Lower lobe of right lung (tissue), 2 donors: ENCODE data around the gene ERC1. TPM values are rescaled to one million over a fixed set of nuclear protein-coding genes. Genes with fewer than 3 reads are reported as not detected.

Source experiments
- ATAC-seq, 2 donors: fragments of 200-7000 bp; cut with Tn5 transposase; one replicate each; pipeline ENCODE4 v1.9.1; 2020 to 2022; ENCODE audit warnings: mild to moderate bottlenecking in 2 of 2, moderate library complexity in 2 of 2
- DNase-seq: peaks from one replicate; pipeline ENCODE4 v3.0.0-alpha.2; 2020
- H3K27ac ChIP-seq: fragments of 200-600 bp; one replicate; pipeline ENCODE4 v1.8.0; 2022
- H3K27me3 ChIP-seq: fragments of 200-600 bp; one replicate; pipeline ENCODE4 v1.8.0; 2022; ENCODE audit warnings: low read depth
- H3K36me3 ChIP-seq: fragments of 200-600 bp; one replicate; pipeline ENCODE4 v1.8.0; 2022; ENCODE audit warnings: mild to moderate bottlenecking
- H3K4me1 ChIP-seq: fragments of 200-600 bp; one replicate; pipeline ENCODE4 v1.8.0; 2022
- H3K4me3 ChIP-seq: fragments of 200-600 bp; one replicate; pipeline ENCODE4 v1.8.0; 2022; ENCODE audit warnings: mild to moderate bottlenecking
- H3K9me3 ChIP-seq: fragments of 200-600 bp; one replicate; pipeline ENCODE4 v1.8.0; 2022
- intact Hi-C: fragments of 100-400 bp; cut with DNase I; formaldehyde crosslinking; loops from one replicate; pipeline ENCODE4 v1.11.0; 2022
- total RNA-seq: library from RNA; stranded (reverse); fragmentation: NEBNext Ultra II Directional; extraction: Animal tissue kit (Norgen Biotek cat#: 25700); gene quantifications from one replicate; pipeline ENCODE4 v1.2.1, GENCODE V29; 2021
- TF ChIP-seq, protein P1 (sequence below): fragments of 200-600 bp; IDR thresholded peaks from one replicate; pipeline ENCODE4 v1.8.0; 2022; ENCODE audit warnings: antibody characterized with exemption, mild to moderate bottlenecking
- donor health status: DM: no; HTN: yes; CAD: no; lungs with severe emphysema.

Gene ERC1
- total RNA-seq, 1 donor from 2014 or later: 66.3 TPM

DNA sequence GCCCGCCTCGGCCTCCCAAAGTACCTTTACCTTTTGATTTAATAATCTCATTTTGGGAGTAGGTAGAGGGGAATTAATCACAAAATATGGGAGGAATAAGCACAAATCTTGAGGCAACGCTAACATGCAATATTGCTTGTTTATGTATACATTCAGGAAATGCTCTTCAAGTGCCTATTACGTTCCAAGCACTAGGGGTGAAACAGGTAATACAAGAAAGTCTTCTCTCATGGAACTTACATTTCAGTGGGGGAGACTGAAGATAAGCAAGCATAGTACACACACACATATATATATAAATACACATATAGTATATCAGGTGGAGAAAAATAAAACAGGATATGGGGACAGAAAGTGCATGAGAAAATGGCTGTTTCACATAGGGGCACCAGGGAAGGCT lies 19.0 kb upstream of the ERC1 start:
- Histone ChIP-seq H3K27me3 (no peaks in the 10 kb centered on the region), H3K4me3 (no peak overlapping the region), H3K36me3 (no peaks in the 10 kb centered on the region), H3K4me1 (no peaks in the 10 kb centered on the region), H3K27ac (no peak overlapping the region), H3K9me3 (no peaks in the 10 kb centered on the region)
- no peak for DNase-seq
- intact Hi-C loops: no loop called here
- ATAC-seq: no peak
- TF ChIP-seq, protein P1, sequence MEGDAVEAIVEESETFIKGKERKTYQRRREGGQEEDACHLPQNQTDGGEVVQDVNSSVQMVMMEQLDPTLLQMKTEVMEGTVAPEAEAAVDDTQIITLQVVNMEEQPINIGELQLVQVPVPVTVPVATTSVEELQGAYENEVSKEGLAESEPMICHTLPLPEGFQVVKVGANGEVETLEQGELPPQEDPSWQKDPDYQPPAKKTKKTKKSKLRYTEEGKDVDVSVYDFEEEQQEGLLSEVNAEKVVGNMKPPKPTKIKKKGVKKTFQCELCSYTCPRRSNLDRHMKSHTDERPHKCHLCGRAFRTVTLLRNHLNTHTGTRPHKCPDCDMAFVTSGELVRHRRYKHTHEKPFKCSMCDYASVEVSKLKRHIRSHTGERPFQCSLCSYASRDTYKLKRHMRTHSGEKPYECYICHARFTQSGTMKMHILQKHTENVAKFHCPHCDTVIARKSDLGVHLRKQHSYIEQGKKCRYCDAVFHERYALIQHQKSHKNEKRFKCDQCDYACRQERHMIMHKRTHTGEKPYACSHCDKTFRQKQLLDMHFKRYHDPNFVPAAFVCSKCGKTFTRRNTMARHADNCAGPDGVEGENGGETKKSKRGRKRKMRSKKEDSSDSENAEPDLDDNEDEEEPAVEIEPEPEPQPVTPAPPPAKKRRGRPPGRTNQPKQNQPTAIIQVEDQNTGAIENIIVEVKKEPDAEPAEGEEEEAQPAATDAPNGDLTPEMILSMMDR: no peak

DNA sequence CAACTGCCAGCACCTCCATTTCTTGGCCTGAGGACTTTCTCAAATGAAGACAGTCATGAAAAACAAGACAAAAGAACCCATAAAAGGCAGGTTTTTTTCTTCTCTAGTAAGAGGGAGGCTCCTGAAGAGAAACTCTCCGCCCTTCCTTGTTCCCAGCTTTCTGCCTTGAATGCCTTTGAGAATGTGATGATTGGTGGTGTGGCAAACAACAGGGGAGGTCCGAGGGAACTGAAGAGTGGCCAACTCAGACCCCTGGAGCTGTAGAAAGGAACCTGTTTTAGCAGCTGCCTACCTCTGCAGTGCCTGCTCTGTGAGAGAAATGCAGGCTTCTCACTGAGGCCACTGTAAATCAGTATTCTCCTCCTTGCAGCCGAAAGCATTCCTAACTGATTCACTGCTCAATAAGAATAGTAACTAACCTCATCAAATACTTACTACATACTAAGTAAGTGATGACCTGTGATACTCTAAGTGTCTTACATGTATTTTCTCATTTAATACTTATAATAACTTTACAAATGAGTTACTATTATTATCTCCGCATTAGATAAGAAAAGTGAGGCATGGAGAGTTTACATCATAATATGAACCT lies 16.7 kb upstream of the ERC1 start:
- TF ChIP-seq, protein P1: no peak
- intact Hi-C loops: no loop called here
- no peak for ATAC-seq

DNA sequence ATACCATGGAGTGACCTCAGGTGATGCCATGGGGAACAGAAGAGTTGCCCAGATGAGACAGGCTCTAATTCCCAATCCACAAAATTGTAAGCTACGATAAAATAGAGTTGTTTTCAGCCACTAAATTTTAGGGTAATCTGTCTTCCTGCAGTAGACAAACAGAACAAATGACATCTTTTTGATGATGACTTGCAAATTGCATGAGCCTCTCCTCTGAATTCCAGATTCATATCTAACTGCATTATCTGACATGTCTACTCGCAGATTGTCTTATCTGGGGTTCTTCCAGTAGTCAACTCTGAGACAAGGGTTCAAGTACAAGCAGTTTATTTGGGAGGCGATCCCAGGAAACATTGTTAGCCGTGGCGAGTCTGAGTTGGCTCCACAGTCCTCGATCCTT lies 14.4 kb upstream of the ERC1 start:
- DNase-seq: no peak
- no peak for ATAC-seq

More for the DNA sequence above, 16.7 kb upstream of the ERC1 start:
- Histone ChIP-seq H3K36me3 (no peaks in the 10 kb centered on the region), H3K27ac (no peak overlapping the region), H3K4me1 (no peaks in the 10 kb centered on the region), H3K9me3 (no peaks in the 10 kb centered on the region), H3K27me3 (no peaks in the 10 kb centered on the region), H3K4me3 (no peak overlapping the region)
- DNase-seq: no peak

DNA sequence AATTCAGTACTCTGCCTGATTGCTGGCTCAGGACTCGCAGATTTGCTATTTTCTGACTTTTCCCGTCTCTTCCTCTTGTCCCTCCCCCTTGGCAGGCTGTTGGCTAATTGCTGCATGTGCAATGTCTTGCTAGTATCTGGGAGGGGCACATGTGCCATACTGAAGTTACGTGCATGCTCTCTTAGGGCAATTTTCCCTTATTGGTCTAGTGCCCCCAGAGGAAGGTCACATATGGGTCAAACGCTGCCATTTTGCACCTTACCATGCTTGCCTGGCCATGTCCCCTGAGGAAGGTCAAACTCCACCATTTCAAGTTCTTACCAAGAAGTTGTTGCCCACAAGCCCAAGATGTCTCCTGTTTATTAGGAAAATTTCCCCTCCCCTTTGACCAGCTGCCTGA lies 13.9 kb upstream of the ERC1 start:
- Histone ChIP-seq H3K9me3 (no peaks in the 10 kb centered on the region), H3K4me1 (no peaks in the 10 kb centered on the region), H3K27me3 (no peaks in the 10 kb centered on the region), H3K27ac (no peak overlapping the region), H3K4me3 (no peak overlapping the region), H3K36me3 (no peaks in the 10 kb centered on the region)
- ATAC-seq (no peak), DNase-seq (no peak)
- TF ChIP-seq, protein P1: no peak
- intact Hi-C loops: no loop called here

More for the DNA sequence above, 14.4 kb upstream of the ERC1 start:
- intact Hi-C loops: no loop called here
- Histone ChIP-seq H3K4me1 (no peaks in the 10 kb centered on the region), H3K36me3 (no peaks in the 10 kb centered on the region), H3K4me3 (no peak overlapping the region), H3K27ac (no peak overlapping the region), H3K9me3 (no peaks in the 10 kb centered on the region), H3K27me3 (no peaks in the 10 kb centered on the region)
- TF ChIP-seq, protein P1: no peak

DNA sequence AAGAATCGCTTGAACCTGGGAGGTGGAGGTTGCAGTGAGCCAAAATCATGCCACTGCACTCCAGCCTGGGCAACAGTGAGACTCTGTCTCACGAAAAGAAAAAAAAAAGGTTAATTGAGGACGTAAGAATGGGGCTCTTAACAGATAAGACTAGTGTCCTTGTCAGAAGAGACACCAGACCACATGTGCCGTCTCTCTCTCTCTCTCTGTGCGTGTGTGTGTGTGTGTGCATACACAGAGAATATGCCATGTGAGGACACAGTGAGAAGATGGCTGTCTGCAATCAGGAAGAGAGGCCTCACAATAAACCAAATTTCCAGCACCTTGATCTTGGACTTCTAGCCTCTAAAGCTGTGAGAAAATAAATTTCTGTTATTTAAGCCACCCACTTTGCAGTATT lies 11.7 kb upstream of the ERC1 start:
- no peak for ATAC-seq
- no peak overlapping the region for H3K27ac ChIP-seq
- DNase-seq: no peak
- no peak overlapping the region for H3K4me3 ChIP-seq
- intact Hi-C loops: no loop called here
- no peaks in the 10 kb centered on the region for H3K9me3 ChIP-seq
- TF ChIP-seq, protein P1: no peak
- no peaks in the 10 kb centered on the region for H3K4me1 ChIP-seq
- H3K27me3 ChIP-seq: no peaks in the 10 kb centered on the region
- no peaks in the 10 kb centered on the region for H3K36me3 ChIP-seq
